T1000 (cell line): ENCODE results near the gene PTPN23.
"Not testable (repeated sequence)": the region's sequence is repeated elsewhere in the genome, so short reads cannot be mapped to it uniquely, and the experiment has no call there.

Experiments used
- DNase-seq: peaks from one replicate; lab custom pipeline; 2025; ENCODE audit warnings: mixed read lengths; lab: John Stamatoyannopoulos, UW

PTPN23 gene, protein sequence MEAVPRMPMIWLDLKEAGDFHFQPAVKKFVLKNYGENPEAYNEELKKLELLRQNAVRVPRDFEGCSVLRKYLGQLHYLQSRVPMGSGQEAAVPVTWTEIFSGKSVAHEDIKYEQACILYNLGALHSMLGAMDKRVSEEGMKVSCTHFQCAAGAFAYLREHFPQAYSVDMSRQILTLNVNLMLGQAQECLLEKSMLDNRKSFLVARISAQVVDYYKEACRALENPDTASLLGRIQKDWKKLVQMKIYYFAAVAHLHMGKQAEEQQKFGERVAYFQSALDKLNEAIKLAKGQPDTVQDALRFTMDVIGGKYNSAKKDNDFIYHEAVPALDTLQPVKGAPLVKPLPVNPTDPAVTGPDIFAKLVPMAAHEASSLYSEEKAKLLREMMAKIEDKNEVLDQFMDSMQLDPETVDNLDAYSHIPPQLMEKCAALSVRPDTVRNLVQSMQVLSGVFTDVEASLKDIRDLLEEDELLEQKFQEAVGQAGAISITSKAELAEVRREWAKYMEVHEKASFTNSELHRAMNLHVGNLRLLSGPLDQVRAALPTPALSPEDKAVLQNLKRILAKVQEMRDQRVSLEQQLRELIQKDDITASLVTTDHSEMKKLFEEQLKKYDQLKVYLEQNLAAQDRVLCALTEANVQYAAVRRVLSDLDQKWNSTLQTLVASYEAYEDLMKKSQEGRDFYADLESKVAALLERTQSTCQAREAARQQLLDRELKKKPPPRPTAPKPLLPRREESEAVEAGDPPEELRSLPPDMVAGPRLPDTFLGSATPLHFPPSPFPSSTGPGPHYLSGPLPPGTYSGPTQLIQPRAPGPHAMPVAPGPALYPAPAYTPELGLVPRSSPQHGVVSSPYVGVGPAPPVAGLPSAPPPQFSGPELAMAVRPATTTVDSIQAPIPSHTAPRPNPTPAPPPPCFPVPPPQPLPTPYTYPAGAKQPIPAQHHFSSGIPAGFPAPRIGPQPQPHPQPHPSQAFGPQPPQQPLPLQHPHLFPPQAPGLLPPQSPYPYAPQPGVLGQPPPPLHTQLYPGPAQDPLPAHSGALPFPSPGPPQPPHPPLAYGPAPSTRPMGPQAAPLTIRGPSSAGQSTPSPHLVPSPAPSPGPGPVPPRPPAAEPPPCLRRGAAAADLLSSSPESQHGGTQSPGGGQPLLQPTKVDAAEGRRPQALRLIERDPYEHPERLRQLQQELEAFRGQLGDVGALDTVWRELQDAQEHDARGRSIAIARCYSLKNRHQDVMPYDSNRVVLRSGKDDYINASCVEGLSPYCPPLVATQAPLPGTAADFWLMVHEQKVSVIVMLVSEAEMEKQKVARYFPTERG (N-terminal part only)

GRCh38 chr3:47380601-47381316, at the start of gene PTPN23:
Gene PTPN23, plus strand, starts transcription at chr3:47381021. Its CDS starts 76 bp downstream, at chr3:47381097.
- peak; percentile 98 for DNase-seq

- DNase-seq = no peak
Measured at GRCh38 chr3:47333907-47334306, 46.9 kb upstream of the PTPN23 start.

- no peak for DNase-seq
Measured at GRCh38 chr3:47337656-47338055, 43.2 kb upstream of the PTPN23 start.

DNA sequence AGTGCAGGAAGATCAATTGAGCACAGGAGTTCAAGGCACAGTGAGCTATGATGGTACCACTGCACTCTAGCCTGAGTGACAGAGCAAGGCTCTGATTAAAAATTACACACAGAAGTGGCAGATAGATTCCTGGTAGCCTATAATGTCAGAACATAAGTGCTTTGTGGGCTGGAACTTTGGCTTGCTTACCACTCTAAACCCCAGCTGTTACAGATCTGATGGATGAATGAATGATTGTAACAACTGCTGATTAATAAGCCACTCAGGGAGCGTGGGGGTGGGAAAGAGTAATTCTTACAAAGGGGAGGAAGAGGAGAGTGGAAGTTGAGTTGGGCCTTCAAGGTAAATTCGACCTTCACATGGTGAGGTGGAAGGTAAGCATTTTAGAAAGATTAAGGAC, 40.9 kb upstream of the PTPN23 start:
- no peak for DNase-seq

DNA sequence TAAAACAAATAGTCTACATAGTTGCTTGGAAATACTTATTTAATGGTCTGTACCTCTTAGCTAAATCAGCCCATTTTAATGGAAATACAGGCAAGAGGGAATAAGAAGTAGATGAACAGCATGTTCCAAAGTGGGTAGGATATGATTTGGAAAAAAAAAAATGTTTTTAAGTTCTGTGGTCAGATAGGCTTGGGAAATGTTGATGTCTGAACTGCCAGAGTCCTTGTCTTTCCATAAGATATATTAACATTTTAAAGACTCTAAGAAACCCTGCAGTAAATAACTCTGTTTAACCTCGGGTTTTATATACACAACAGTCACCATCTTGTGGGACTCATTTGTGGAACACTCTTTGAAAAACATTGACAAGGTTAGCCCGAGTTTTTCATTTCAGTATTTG, 40.0 kb upstream of the PTPN23 start:
- no peak for DNase-seq

DNA sequence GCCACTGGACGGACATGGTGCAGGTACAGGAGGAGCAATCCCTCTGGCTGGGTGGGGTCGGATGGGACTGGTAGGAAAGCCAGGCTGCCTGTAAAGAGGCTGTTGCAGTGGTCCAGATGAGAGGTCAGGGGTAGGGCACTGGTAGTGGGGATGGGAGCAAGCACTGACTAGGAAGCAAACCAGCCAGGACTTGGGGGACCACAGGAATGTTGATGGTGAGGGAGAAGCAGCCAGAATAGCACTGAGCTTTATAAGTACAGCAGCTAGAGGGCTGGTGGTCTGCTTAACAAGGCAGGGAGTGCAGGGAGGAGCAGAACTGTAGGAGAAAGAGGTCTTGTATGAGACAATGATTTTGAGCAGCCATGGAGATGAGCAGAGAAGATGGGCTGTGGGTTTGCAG, 38.7 kb upstream of the PTPN23 start:
- DNase-seq = no peak

DNA sequence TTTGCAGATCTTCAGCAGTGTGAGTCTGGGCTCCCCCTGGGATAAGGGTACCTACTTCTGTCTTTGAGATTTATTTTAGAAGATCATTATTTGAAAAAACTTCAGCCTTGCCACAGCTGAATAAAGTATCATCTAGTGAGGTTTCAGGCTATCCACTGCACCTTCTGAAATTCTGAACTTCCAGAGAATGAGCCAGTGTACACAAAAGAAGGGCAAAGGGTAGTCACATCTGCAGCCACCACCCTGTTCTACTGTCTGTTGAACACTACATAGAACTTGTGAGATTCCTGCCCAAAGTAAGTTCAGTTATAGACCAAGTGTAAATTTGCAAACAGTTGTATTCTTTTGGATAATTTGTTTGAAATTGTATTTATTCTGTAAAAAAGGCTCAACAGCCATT, 38.0 kb upstream of the PTPN23 start:
- no peak for DNase-seq

- DNase-seq = no peak
Measured at GRCh38 chr3:47343471-47343971, 37.3 kb upstream of the PTPN23 start.

- no peak for DNase-seq
Measured at GRCh38 chr3:47344971-47345370, 35.9 kb upstream of the PTPN23 start.

GRCh38 chr3:47347217-47347801, 33.5 kb upstream of the PTPN23 start:
- DNase-seq = no peak

GRCh38 chr3:47348411-47349154, 32.2 kb upstream of the PTPN23 start:
- DNase-seq = no peak

- no peak for DNase-seq
Measured at GRCh38 chr3:47355010-47355409, 25.8 kb upstream of the PTPN23 start.

GRCh38 chr3:47356201-47356600, 24.6 kb upstream of the PTPN23 start:
- no peak for DNase-seq

GRCh38 chr3:47359323-47359722, 21.5 kb upstream of the PTPN23 start:
- DNase-seq = no peak

- not testable (repeated sequence) for DNase-seq
Measured at GRCh38 chr3:47360110-47360517, 20.7 kb upstream of the PTPN23 start.

DNA sequence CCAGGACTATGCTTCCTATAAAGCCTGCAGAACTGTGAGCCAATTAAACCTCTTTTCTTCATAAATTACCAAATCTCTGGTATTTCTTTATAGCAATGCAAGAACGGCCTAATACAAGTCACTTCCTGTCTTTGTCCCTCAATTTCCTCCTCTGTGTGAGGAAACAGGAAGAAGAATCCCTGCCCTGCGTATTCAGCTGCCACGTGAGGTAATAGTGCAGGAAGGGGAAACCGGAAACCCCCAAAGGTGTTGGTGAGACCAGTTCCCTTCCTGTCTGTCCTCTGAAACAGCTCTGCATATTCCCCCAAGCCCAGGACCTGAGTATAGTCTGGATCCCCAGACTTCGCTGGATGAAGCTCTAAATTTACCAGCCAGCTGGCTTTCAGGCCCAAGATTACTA, 18.1 kb upstream of the PTPN23 start:
- no peak for DNase-seq

DNA sequence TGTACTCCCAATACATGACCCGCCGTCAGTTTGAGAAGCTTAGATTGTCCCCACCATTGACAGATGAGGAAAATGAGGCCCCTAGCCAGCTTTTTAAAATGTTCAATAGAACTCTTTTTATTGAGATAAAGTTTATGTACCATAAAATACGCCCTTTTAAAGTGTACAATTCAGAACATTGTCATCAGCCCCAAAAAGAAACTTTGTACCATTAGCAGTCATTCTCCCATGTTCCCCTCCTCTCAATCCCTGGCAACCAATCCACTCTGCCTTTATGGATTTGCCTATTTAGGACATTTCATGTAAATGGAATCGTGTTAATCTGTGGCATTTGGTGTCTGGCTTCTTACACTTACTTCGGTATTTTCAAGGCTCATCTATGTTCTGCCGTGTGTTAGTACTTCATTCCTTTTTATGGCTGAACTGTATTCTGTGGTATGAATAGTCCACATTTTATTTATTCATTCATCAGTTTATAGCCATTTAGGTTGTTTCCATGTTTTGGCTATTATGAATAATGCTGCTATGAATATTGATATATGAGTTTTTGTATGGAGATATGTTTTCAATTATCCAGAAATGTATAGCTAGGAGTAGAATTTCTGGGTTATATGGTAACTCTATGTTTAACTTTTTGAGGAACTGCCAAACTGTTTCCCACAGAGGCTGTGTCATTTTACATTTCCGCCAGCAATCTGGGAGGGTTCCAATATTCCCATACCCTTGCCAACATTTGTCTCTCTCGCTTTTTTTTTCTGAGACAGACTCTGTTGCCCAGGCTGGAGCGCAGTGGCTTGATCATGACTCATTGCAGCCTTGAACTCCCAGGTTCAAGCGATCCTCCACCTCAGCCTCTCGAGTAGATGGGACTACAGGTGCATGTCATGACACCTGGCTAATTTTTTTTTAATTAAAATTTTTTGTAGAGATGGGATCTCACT, 15.3 kb upstream of the PTPN23 start:
- DNase-seq = no peak

DNA sequence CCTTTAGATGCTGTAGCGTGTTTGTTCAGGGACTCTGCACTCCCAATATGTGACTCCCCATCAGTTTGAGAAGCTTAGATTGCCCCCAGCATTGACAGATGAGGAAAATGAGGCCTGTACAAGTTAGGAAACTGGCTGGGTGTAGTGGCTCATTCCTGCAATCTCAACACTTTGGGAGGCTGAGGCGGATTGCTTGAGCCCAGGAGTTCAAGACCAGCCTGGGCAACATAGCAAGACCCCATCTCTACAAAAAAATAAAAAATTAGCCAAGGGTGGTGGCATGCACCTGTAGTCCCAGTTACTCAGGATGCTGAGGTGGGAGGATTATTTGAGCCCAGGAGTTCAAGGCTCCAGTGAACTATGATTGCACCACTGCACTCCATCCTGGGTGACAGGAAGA, 14.0 kb upstream of the PTPN23 start:
- no peak for DNase-seq

DNA sequence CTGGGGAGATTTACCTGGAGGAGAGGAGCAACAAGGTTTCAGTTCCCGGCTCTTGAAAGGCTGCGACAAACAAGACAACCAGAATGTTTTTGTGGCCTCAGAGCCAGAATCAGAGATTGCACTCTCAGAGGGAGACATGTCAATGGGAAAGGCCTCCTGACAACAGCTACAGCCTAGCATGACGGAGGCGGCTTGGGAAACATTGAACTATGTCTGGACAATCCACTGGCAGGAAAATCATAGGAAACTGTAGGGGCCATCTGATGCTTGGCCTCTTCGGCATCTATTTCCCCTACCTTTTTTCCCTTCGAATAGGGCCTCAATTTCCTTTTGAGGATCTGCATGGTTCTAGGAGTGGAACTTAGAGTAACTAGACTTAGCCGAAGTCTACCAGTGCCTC, 13.2 kb upstream of the PTPN23 start:
- no peak for DNase-seq
